NCI-H2081 treated with DMSO at 0.1 percent for 48 hours (cell line): ENCODE measurements around the gene BAZ1A.

Experiments
- DNase-seq: peaks from one replicate; lab custom pipeline; 2025; lab: John Stamatoyannopoulos, UW

Gene BAZ1A

DNA sequence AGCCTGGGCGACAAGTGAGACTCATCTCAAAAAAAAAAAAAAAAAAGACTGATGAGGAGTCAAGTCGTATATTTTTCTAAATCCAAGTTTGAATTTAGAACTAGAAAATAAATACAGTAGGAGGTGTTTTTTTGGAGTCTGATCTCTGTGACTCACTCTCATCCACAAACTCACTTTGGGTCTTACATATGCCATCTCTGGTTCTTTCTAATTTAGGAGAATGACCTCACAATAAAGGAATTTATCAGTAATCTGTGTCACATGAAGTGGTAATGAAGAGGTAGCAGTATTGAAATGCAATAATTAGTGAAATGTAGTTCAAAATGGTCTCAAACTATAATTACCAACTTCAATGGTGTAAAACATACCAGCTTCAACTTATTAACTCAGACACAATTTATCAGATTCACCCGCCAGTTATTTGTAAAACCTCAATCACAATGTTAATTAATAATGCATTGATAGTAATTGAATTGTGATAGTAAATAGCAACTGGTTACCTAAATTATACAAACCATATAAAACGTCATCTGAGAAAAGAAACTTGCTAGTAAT lies 156.3 kb downstream of the BAZ1A start:
- no peak for DNase-seq

GRCh38 chr14:34715127-34715863 lies 159.9 kb downstream of the BAZ1A start:
- no peak for DNase-seq

DNA sequence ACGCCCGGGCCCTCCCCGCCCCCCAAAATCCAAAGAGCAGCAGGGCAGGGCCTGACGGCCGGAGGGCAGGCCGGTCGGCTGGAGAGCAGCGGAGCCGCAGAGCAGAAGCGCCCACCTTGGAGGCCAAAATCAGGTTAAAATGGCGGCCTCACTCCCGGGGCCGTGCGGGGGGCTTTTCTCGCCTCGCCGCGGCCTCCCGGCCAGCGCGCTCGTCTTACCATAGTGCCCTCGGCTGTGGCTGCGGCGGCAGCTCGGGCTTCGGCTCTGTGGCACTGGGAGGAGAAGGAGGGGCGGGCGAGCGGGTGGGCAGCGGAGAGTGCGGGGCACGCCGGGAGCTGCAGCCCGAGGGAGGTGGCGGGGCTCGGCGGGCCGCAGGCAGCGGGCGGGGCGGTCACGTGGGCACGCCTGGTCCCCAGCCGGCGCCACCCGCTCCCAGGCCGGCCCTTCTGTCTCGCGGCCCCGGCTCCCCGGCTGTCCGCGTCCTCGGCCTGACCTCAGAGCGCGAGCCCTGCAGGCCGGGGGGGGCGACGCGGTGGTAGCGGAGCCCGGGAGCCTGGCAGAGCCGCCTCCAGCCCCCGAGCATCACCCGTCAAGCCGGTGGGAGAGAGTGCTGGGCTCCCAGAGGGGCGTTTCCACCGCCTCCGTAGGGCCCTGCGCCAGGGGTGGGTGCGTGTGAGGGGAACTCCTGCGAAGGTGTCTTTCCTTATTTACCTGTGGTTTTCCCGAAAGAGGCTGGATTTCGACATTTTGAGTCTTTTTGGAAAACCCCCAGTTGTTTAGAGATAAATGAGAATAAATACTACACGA lies 160.6 kb downstream of the BAZ1A start, which contains the start of gene CFL2:
Gene CFL2, minus strand, starts transcription at position 274 of the 807 bp plus-strand sequence. Its CDS starts 53 bp downstream, at position 221.
- peak; percentile 27 for DNase-seq

DNA sequence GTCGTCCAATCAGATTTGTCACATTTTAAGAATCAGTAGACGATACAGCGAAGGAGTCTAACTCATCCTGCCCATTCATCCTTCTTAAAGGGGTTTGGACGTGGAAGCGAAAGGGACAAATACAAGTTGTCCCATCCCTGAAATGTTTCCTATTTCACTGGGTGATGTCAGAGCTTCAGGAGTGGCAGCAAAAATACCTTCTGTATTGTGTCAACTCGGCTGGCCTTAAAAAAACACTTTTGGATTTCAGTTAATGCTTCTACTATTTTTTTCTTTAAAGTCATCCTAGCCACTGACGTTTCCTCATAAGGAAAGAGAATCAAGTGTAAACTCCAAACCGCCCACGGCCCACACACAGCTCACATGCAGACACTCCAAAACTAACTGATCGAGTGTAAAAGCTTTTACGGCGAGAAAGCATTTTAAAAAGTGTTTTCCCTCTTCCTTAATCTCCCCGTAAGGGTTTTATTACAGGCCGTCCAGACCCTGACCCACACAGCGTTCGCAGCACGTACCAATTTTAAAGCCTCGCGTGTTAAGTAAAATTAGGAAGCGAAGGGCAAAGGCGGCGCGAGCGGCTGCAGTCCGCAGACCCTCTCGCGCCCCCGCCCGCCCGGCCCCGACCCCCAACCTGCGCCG lies 161.4 kb downstream of the BAZ1A start:
- no peak for DNase-seq

DNA sequence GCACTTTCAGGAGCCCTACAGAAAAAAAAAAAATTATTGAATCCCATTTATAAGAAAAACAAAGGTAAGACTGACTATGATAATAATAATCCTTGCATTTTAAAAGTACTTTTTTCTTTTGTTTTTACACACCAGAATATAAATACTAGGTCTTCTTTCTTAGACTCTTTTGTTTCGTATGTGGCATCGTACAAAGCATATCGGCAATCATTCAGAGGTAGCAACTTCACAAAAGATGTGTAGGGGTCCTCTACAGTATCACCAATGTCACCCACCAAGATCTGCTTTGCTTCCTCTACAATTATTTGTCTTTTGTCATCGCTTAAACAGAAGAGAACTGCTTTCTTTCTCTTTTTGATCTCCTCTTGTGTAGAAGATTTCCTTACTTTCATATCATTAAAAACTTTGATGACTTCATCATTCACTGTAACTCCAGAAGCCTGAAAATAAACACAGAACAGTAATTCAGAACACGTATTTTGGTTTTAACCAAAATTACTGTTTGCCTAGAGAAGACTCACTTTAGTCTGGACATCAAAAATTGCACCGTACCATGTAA lies 162.0 kb downstream of the BAZ1A start:
- DNase-seq: no peak

DNA sequence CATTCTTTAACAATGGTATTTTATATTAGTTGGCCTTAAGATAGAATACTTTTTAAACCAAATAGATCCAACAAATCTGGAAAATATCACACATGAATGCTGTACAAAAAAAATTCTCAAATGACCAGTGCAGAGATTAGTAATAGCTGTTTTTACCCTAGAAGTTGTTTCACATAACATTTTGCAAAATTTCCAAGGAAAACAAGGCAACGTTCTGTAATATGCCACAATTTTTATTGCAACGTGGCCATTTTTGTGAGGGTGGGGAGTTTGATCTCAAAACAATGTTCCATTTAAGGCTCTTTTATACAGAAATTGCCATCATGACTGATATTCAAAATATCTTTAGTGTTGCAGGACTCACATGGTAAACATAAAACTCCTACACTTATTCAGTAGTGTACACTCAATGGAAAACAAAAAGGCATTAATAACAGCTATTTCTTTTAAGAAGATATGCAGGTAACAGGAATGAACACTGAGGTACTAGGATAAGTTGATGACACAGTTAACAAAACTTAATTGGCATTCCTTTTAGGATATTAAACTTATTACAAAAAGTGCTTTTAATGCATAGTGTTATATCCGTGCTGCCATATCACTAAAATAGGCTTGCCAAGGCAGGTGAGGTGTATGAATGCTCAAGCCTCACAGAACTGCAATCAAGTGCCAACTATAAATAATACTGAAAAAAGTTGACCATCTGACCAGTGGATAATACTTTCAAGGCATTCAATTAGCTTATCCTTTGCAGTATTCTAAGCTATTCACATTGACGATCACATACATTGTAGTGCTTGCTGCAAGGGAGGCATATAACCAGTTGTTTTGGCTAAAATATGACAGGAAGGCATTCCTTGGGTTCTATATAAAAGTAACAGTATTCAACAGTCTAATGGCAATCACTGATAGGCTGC lies 163.1 kb downstream of the BAZ1A start:
- no peak for DNase-seq

DNA sequence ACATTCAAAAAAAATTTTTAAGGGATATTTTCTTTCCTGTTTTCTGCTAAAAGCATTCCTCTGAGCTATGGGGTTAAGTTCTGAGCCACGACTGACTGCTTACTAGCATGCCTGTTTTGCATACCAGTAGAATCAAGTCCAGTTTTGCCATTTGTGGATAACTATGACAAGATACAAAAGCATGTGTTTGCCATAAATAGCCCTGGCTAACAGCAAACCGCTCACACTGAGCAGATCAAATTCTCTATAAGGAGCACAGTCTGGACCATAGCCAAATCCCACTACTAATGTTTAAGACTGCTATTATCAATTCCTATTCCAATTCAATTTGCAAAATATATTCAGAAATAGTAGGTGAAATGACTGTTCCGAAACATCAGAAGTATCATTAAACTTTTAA lies 164.0 kb downstream of the BAZ1A start:
- DNase-seq: no peak

GRCh38 chr14:34710744-34711143 lies 164.4 kb downstream of the BAZ1A start:
- no peak for DNase-seq

DNA sequence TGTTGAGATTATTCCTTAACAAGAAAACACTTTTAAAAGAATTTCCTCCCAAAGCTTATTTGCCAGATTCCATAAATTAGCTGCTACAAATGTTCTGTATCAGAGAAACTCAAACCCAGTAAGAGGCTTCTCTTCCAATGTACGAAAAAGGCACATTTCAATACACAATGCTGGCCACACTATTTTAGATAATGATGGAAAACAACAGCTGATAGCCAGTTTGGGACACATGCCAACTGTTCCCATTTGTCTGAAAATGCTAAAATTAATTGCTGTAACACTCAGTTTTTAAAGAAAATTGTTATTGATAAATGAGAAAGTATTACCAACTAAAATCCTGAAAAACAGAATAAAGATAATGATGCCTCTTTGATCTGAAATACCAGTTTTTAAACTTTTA lies 165.2 kb downstream of the BAZ1A start:
- no peak for DNase-seq

DNA sequence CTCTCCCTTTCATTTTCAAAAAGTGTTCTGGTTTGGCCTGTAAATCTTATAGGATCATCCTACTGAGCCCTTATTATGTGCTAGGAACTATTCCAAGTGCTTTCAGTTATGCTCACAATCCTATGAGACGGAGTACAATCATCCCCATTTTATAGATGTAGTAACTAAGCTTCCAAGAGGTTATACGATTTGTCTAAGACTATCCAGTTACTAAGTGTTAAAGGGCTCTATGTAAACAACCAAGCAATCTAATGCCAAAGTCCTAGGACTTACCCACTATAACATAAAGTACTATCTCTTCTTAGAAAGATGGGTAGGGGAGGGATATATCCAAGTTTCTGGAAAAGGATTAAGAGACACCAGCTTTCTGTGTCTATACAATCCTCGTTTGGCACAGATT lies 167.4 kb downstream of the BAZ1A start:
- no peak for DNase-seq
